ENCODE results near the gene PARD3.

DNA sequence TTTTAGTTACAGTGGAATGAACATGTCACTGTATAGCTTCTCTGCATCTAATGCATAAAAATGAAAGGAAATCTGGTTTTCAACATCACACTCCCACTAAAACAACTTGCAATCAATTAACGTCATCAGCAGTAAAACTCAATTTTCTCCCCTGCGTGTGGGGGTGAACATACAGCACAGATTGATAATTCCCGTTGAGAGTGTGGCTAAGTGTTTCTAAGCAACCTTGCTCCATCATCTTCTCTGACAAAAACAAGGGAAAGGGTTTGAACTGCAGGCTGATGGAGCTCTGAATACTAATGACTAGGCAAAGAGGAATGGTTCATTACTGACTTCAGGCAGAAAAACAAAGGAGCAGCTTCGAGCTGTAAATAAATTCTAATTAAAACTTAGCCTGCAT is 238.3 kb downstream of the PARD3 start:
- TF ChIP-seq, protein P1, sequence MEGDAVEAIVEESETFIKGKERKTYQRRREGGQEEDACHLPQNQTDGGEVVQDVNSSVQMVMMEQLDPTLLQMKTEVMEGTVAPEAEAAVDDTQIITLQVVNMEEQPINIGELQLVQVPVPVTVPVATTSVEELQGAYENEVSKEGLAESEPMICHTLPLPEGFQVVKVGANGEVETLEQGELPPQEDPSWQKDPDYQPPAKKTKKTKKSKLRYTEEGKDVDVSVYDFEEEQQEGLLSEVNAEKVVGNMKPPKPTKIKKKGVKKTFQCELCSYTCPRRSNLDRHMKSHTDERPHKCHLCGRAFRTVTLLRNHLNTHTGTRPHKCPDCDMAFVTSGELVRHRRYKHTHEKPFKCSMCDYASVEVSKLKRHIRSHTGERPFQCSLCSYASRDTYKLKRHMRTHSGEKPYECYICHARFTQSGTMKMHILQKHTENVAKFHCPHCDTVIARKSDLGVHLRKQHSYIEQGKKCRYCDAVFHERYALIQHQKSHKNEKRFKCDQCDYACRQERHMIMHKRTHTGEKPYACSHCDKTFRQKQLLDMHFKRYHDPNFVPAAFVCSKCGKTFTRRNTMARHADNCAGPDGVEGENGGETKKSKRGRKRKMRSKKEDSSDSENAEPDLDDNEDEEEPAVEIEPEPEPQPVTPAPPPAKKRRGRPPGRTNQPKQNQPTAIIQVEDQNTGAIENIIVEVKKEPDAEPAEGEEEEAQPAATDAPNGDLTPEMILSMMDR (IDR thresholded peaks at IDR 0.05; ENCODE audit: poor library complexity) = no peak
- TF ChIP-seq EZH2 (IDR thresholded peaks at IDR 0.05; ENCODE audit: borderline replicate concordance) = no peak
